RWPE1 (cell line): ENCODE measurements around the gene NLRX1.
A peak's percentile ranks its signal among the peaks of the same experiment; 100 is the strongest.
"Not testable (repeated sequence)": the region's sequence is repeated elsewhere in the genome, so short reads cannot be mapped to it uniquely, and the experiment has no call there.

Source experiments
- CTCF ChIA-PET: fragments of 350-600 bp; sonication (Branson Sonifier 250); formaldehyde crosslinking; extraction: SDS; loops from one replicate; lab custom pipeline; 2021; lab: Yijun Ruan, JAX
- POLR2A ChIA-PET: fragments of 400-600 bp; formaldehyde crosslinking; extraction: SDS; loops from one replicate; lab custom pipeline; 2020; ENCODE audit warnings: antibody characterized with exemption; ENCODE audit not compliant: low non-redundant PET; lab: Yijun Ruan, JAX
- DNase-seq: peaks from one replicate; pipeline ENCODE4 v3.0.0; 2012; ENCODE audit warnings: low spot score
- H3K27ac ChIP-seq: fragments of 450-650 bp; 2 replicates; pipeline ENCODE4 v1.5.1; 2017
- TF ChIP-seq, protein P1 (sequence below): fragments of 450-650 bp; conservative IDR thresholded peaks from 2 replicates; pipeline ENCODE4 v1.5.1; 2017; ENCODE audit warnings: low read depth, mild to moderate bottlenecking

NLRX1 gene

DNA sequence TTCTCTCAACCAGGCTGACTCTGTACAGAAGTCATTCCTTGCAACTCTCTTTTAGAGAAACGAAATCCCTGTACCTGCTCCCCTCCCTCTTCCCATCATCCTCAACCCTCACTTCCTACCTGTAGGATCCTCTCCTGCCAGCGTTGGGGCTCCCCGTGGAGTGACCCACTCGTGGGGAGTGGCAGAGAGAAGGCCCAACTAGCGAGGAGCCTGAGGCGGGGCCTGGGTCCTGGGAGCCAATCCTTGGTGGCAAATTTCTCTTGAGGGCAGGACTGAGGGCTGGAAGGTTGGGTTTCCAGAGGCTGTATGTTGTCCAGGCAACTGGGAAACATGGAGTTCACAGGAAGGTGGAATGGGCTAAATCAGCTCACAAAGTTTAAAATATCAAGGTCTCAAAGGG is 27.2 kb downstream of the NLRX1 start:
- TF ChIP-seq, protein P1, sequence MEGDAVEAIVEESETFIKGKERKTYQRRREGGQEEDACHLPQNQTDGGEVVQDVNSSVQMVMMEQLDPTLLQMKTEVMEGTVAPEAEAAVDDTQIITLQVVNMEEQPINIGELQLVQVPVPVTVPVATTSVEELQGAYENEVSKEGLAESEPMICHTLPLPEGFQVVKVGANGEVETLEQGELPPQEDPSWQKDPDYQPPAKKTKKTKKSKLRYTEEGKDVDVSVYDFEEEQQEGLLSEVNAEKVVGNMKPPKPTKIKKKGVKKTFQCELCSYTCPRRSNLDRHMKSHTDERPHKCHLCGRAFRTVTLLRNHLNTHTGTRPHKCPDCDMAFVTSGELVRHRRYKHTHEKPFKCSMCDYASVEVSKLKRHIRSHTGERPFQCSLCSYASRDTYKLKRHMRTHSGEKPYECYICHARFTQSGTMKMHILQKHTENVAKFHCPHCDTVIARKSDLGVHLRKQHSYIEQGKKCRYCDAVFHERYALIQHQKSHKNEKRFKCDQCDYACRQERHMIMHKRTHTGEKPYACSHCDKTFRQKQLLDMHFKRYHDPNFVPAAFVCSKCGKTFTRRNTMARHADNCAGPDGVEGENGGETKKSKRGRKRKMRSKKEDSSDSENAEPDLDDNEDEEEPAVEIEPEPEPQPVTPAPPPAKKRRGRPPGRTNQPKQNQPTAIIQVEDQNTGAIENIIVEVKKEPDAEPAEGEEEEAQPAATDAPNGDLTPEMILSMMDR, result no peak
- CTCF ChIA-PET, result interaction anchor here (0.8 to 1.3 kb wide), 3 partner anchors 41 to 87 kb away, joined by 3 to 4 read pairs (median 4); no protein-coding TSS in a partner anchor
- DNase-seq, result peak; percentile 48
- POLR2A ChIA-PET, result no interaction called here
- H3K27ac ChIP-seq, result no peak overlapping the region

DNA sequence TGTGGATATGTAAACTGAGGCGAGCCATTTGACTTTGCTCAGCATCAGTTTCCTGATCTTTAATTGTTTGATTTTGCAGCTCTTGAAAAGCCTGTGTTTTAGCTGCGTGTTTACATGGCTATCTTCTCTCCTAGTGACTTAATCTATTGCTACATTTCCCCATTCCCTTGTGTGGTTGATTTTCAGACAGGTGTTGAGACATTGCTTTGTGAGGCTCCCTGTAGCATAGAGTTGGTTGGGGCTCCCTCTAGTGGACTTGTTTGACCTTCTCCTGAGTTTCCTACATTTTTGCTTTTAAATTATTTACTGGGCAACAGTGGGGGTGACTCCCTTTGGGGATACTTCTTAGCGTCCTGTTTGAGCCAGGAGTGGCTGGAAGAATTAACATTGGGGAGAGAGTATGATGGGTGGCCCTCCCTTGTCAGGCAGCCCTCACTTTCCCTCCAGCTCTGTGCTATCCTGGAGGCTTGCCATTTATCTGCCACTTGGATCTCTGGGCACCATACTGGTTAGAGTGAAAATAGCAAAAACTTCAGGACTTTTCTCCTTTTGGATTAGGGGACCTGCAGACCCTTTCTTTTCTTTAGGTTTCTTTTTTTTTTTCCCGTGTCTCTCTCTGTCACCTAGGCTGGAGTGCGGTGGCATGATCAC is 28.4 kb downstream of the NLRX1 start:
- ChIA-PET POLR2A (no interaction called here), CTCF (interaction anchor here (0.5 to 1.2 kb wide), 15 partner anchors 9 to 441 kb away, joined by 3 to 7 read pairs (median 3); partner anchors contain the start of genes CBL and NHERF4)
- DNase-seq, result peak; percentile 86
- TF ChIP-seq, protein P1, result peak; percentile 86
- H3K27ac ChIP-seq, result no peak overlapping the region

- TF ChIP-seq, protein P1, result no peak
- ChIA-PET POLR2A (no interaction called here), CTCF (no interaction called here)
- no peak overlapping the region for H3K27ac ChIP-seq
- no peak for DNase-seq
Observed at GRCh38 chr11:119198925-119199324, 30.4 kb downstream of the NLRX1 start.

DNA sequence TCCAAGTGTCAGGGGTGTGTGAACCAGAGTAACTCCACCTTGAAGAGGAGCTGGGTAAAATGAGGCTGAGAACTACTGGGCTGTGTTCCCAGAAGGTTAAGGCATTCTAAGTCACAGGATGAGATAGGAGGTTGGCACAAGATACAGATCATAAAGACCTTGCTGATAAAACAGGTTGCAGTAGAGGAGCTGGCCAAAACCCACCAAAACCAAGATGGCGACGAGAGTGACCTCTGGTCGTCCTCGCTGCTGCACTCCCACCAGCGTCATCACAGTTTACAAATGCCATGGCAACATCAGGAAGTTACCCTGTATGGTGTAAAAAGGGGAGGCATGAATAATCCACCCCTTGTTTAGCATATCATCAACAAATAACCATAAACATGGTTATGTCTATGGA is 32.7 kb downstream of the NLRX1 start:
- CTCF ChIA-PET, result interaction anchor here (0.7 to 0.8 kb wide), 2 partner anchors 22 to 58 kb away, joined by 3 to 4 read pairs; no protein-coding TSS in a partner anchor
- POLR2A ChIA-PET, H3K27ac ChIP-seq, DNase-seq: not testable (repeated sequence)

- DNase-seq, result no peak
- CTCF ChIA-PET, result no interaction called here
- POLR2A ChIA-PET, result no interaction called here
- TF ChIP-seq, protein P1, result no peak
- no peak overlapping the region for H3K27ac ChIP-seq
Observed at GRCh38 chr11:119202554-119202953, 34.0 kb downstream of the NLRX1 start.

GRCh38 chr11:119204066-119204465 is 35.5 kb downstream of the NLRX1 start:
- ChIA-PET POLR2A (no interaction called here), CTCF (interaction anchor here (0.8 kb wide), 1 partner anchor 104 kb away, joined by 3 read pairs; no protein-coding TSS in a partner anchor)
- DNase-seq, result no peak
- H3K27ac ChIP-seq, result no peak overlapping the region
- TF ChIP-seq, protein P1, result no peak

GRCh38 chr11:119205080-119205479 is 36.6 kb downstream of the NLRX1 start:
- H3K27ac ChIP-seq, result no peak overlapping the region; the same call in 1 of the 2 replicates
- CTCF ChIA-PET, result interaction anchor here (0.5 to 1.0 kb wide), 5 partner anchors 10 to 403 kb away, joined by 3 to 8 read pairs (median 3); no protein-coding TSS in a partner anchor
- TF ChIP-seq, protein P1, result no peak
- POLR2A ChIA-PET, result no interaction called here
- DNase-seq, result no peak
